ENCODE results near the gene RXYLT1. TPM values are rescaled to one million over a fixed set of nuclear protein-coding genes. Genes with fewer than 3 reads are reported as not detected.
"Not testable (repeated sequence)": the region's sequence is repeated elsewhere in the genome, so short reads cannot be mapped to it uniquely, and the experiment has no call there.

Gene RXYLT1
- polyA plus RNA-seq, 4 donors = 24.8 to 37.4 (median 31.3) TPM

- no peak for DNase-seq (ENCODE audit: low read depth in 4 of 4, low spot score in 3 of 4)
These were observed 61.9 kb downstream of the RXYLT1 start for GRCh38 chr12:63841571-63841970.

- not testable (repeated sequence) for DNase-seq (ENCODE audit: low read depth in 4 of 4, low spot score in 3 of 4)
These were observed 63.0 kb downstream of the RXYLT1 start for GRCh38 chr12:63842750-63843149.

GRCh38 chr12:63843254-63843720, 63.6 kb downstream of the RXYLT1 start:
- no peak for DNase-seq (ENCODE audit: low read depth in 4 of 4, low spot score in 3 of 4)

- peak; percentile 82 to 88 (median 88) for DNase-seq (ENCODE audit: low read depth in 4 of 4, low spot score in 3 of 4)
These were observed 64.1 kb downstream of the RXYLT1 start for GRCh38 chr12:63843721-63844390.

- DNase-seq (ENCODE audit: low read depth in 4 of 4, low spot score in 3 of 4) = peak in 2 of 4 donors; percentile 78 to 80
These were observed 65.0 kb downstream of the RXYLT1 start, which contains the start of gene SRGAP1 for GRCh38 chr12:63844391-63845341. Gene SRGAP1 (plus strand): TSS chr12:63844700. CDS start chr12:63844817, 117 bp downstream.

GRCh38 chr12:63845726-63846125, 66.0 kb downstream of the RXYLT1 start:
- no peak for DNase-seq (ENCODE audit: low read depth in 4 of 4, low spot score in 3 of 4)

- no peak for DNase-seq (ENCODE audit: low read depth in 4 of 4, low spot score in 3 of 4)
These were observed 66.7 kb downstream of the RXYLT1 start for GRCh38 chr12:63846238-63846967.

GRCh38 chr12:63848450-63848849, 68.7 kb downstream of the RXYLT1 start:
- no peak for DNase-seq (ENCODE audit: low read depth in 4 of 4, low spot score in 3 of 4)

- no peak for DNase-seq (ENCODE audit: low read depth in 4 of 4, low spot score in 3 of 4)
These were observed 69.5 kb downstream of the RXYLT1 start for GRCh38 chr12:63849106-63849620.

- no peak for DNase-seq (ENCODE audit: low read depth in 4 of 4, low spot score in 3 of 4)
These were observed 69.9 kb downstream of the RXYLT1 start for GRCh38 chr12:63849641-63850040.

- no peak for DNase-seq (ENCODE audit: low read depth in 4 of 4, low spot score in 3 of 4)
These were observed 74.3 kb downstream of the RXYLT1 start for GRCh38 chr12:63853978-63854377.

- DNase-seq (ENCODE audit: low read depth in 4 of 4, low spot score in 3 of 4) = no peak
These were observed 75.6 kb downstream of the RXYLT1 start for GRCh38 chr12:63855299-63855698.

GRCh38 chr12:63857771-63858670, 78.3 kb downstream of the RXYLT1 start:
- DNase-seq (ENCODE audit: low read depth in 4 of 4, low spot score in 3 of 4) = no peak

Other genes with a start within 250 kb of the RXYLT1 start
- 10 to 100 TPM; 21.5 to 78.2 (median 47.3) TPM for gene DPY19L2, start 111.4 kb upstream of the RXYLT1 start, polyA plus RNA-seq (ENCODE audit: insufficient read length in 4 of 4)
- gene SRGAP1, start 64.8 kb downstream of the RXYLT1 start, polyA plus RNA-seq (ENCODE audit: insufficient read length in 4 of 4) = 10 to 100 TPM; 13.1 to 26.5 (median 21.6) TPM